GOT3 (cell line): ENCODE results near the gene PTPRJ.

ENCODE experiments used
- DNase-seq: peaks from one replicate; lab custom pipeline; 2025; ENCODE audit warnings: mixed read lengths; lab: John Stamatoyannopoulos, UW

PTPRJ gene

GRCh38 chr11:47969401-47969800 is 11.0 kb upstream of the PTPRJ start:
- DNase-seq = no peak

GRCh38 chr11:47971501-47971900 is 8.9 kb upstream of the PTPRJ start:
- DNase-seq = no peak

- DNase-seq = no peak
Observed at GRCh38 chr11:47973173-47973572, 7.2 kb upstream of the PTPRJ start.

GRCh38 chr11:47976931-47977330 is 3.4 kb upstream of the PTPRJ start:
- DNase-seq = no peak

- DNase-seq = no peak
Observed at GRCh38 chr11:47977623-47978022, 2.7 kb upstream of the PTPRJ start.

- DNase-seq = no peak
Observed at GRCh38 chr11:47979378-47980087, 826 bp upstream of the PTPRJ start.

- DNase-seq = no peak
Observed at GRCh38 chr11:47980907-47981621, 705 bp downstream of the PTPRJ start.

GRCh38 chr11:47981667-47982404 is 1.5 kb downstream of the PTPRJ start:
- DNase-seq = no peak

- DNase-seq = no peak
Observed at GRCh38 chr11:47982616-47983015, 2.3 kb downstream of the PTPRJ start.

- DNase-seq = no peak
Observed at GRCh38 chr11:47983464-47984397, 3.4 kb downstream of the PTPRJ start.

GRCh38 chr11:47986219-47986618 is 5.9 kb downstream of the PTPRJ start:
- no peak for DNase-seq

GRCh38 chr11:47986742-47987141 is 6.4 kb downstream of the PTPRJ start:
- DNase-seq = no peak

- no peak for DNase-seq
Observed at GRCh38 chr11:47987310-47987709, 7.0 kb downstream of the PTPRJ start.

- no peak for DNase-seq
Observed at GRCh38 chr11:47987781-47988180, 7.4 kb downstream of the PTPRJ start.

GRCh38 chr11:47989779-47990178 is 9.4 kb downstream of the PTPRJ start:
- DNase-seq = no peak

- no peak for DNase-seq
Observed at GRCh38 chr11:47991266-47991830, 11.0 kb downstream of the PTPRJ start.

- DNase-seq = no peak
Observed at GRCh38 chr11:47991894-47992293, 11.5 kb downstream of the PTPRJ start.

GRCh38 chr11:47992959-47993820 is 12.8 kb downstream of the PTPRJ start:
- no peak for DNase-seq

- no peak for DNase-seq
Observed at GRCh38 chr11:47994417-47994816, 14.1 kb downstream of the PTPRJ start.

- DNase-seq = no peak
Observed at GRCh38 chr11:47995360-47995769, 15.0 kb downstream of the PTPRJ start.
